ENCODE measurements around the gene AHCYL1.

AHCYL1 gene

GRCh38 chr1:109977225-109977624 lies 7.3 kb upstream of the AHCYL1 start:
- no peak for FAIRE-seq

GRCh38 chr1:109977657-109978378 lies 6.7 kb upstream of the AHCYL1 start:
- FAIRE-seq, result no peak

GRCh38 chr1:109978761-109979488 lies 5.6 kb upstream of the AHCYL1 start:
- no peak for FAIRE-seq

- no peak for FAIRE-seq
Observed at GRCh38 chr1:109979489-109980091, 5.0 kb upstream of the AHCYL1 start.

GRCh38 chr1:109980324-109981003 lies 4.1 kb upstream of the AHCYL1 start:
- FAIRE-seq, result no peak

GRCh38 chr1:109981004-109981335 lies 3.6 kb upstream of the AHCYL1 start:
- FAIRE-seq, result no peak

- no peak for FAIRE-seq
Observed at GRCh38 chr1:109983380-109984189, 980 bp upstream of the AHCYL1 start.

- no peak for FAIRE-seq
Observed at GRCh38 chr1:109984190-109984455, 442 bp upstream of the AHCYL1 start.

GRCh38 chr1:109985247-109986053 lies 885 bp downstream of the AHCYL1 start:
- no peak for FAIRE-seq

GRCh38 chr1:109986054-109986444 lies 1.5 kb downstream of the AHCYL1 start:
- FAIRE-seq, result no peak

GRCh38 chr1:109988349-109988914 lies 3.9 kb downstream of the AHCYL1 start:
- no peak for FAIRE-seq

- no peak for FAIRE-seq
Observed at GRCh38 chr1:109989506-109990301, 5.1 kb downstream of the AHCYL1 start.

- FAIRE-seq, result no peak
Observed at GRCh38 chr1:109990302-109990653, 5.7 kb downstream of the AHCYL1 start.

GRCh38 chr1:109991400-109991925 lies 6.9 kb downstream of the AHCYL1 start:
- FAIRE-seq, result no peak

- FAIRE-seq, result no peak
Observed at GRCh38 chr1:109993885-109994284, 9.3 kb downstream of the AHCYL1 start.

- FAIRE-seq, result no peak
Observed at GRCh38 chr1:109994654-109995053, 10.1 kb downstream of the AHCYL1 start.

GRCh38 chr1:109995536-109995935 lies 11.0 kb downstream of the AHCYL1 start:
- FAIRE-seq, result no peak

- FAIRE-seq, result no peak
Observed at GRCh38 chr1:109996476-109996875, 11.9 kb downstream of the AHCYL1 start.

GRCh38 chr1:109997204-109997866 lies 12.8 kb downstream of the AHCYL1 start:
- no peak for FAIRE-seq

- no peak for FAIRE-seq
Observed at GRCh38 chr1:109997867-109998229, 13.3 kb downstream of the AHCYL1 start.

Measured in endometrium (tissue), 2 donors.